Measurements from ENCODE around the gene CNIH4.

Gene CNIH4

DNA sequence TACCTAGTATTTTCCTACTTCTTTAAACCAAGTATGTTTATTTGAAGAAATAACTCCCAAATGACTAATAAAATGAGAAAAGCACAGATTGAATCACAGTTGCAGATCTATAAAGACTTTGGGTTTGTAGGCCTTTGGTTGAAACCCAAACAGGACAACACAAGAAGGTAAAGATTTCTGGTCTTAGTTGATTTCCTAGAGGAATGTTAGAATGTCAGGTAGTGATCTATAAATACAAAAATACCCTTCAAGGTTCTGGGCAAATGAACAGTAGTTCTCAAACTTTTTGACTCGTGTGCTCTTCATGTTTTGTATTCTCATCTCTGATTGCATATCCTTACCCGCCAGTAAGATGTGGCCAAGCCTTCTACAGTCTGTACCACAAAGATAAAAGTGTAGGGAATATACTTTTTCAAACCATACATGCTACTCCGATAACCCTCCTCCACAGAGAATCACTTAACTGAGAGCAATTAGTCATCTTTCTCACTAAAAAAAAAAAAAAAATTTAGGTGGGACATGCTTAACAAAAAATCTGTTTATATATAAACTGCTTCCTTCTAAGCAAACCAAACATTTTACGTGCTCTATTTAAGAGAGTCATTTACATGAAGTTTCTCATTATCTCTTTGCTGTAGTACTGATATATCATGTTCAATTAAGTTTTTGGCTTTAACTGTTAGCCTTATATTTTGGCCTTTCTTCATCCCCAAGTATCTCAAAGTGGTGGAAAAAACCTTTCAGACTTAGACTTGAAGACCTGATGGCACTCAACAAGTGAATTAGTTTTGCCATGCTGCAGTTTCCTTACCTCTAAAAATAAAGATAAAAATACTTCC is 36.0 kb downstream of the CNIH4 start:
- Histone ChIP-seq H4K5ac (ENCODE audit: low read length) (no peak overlapping the region), H3K4ac (ENCODE audit: low read depth, low read length) (no peak overlapping the region), H4K8ac (ENCODE audit: low read depth, low read length) (no peak overlapping the region), H2BK5ac (ENCODE audit: low read length) (no peak overlapping the region), H3K23ac (ENCODE audit: low read length) (no peak overlapping the region), H3K4me3 (ENCODE audit: low read length) (no peak overlapping the region), H3K79me2 (ENCODE audit: control insufficient read depth, insufficient read depth, low read length) (no peaks in the 10 kb centered on the region), H3K9ac (ENCODE audit: low read length) (no peak overlapping the region), H2BK15ac (replicated peaks; ENCODE audit: low read depth) (no peak overlapping the region), H3K18ac (ENCODE audit: low read length) (no peak overlapping the region), H3K4me1 (ENCODE audit: control insufficient read depth, low read depth, low read length) (no peaks in the 10 kb centered on the region), H3K27ac (ENCODE audit: low read depth, low read length) (no peak overlapping the region), H3K4me2 (ENCODE audit: low read length) (no peak overlapping the region), H3K79me1 (ENCODE audit: low read length) (no peaks in the 10 kb centered on the region), H3K27me3 (ENCODE audit: insufficient read depth, low read length, poor library complexity) (no peaks in the 10 kb centered on the region), H2BK120ac (ENCODE audit: low read depth, low read length) (no peak overlapping the region), H3K56ac (ENCODE audit: low read length) (no peak overlapping the region), H3K36me3 (ENCODE audit: control insufficient read depth, insufficient read depth, low read length) (peaks cover under 1% of the 10 kb centered on the region), H2AK5ac (ENCODE audit: low read length) (no peak overlapping the region)
- DNase-seq = no peak
- WGBS (ENCODE audit: extremely low coverage, insufficient coverage, low lambda C conversion rate) = no CpG with 5 or more reads among the region's 4 CpGs

DNA sequence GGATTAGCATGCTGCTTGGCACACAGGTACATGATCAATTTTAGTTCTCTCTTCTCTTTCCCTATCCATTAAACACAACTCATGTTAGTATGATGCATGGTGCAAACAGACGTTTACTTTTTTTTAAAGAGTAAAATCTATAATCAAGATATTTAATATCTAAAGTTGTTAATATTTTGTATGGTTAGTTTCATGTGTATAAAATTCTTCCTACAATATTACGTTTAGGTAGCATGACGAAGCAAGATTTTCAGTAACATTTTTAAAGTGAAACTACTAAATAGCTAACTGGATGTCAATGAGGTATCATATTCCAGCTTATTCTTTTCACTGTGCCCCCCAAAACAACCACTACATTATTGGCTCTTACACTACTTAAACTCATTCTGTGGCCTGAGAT is 36.6 kb downstream of the CNIH4 start:
- Histone ChIP-seq H2BK15ac (replicated peaks; ENCODE audit: low read depth) (no peak overlapping the region), H3K27me3 (ENCODE audit: insufficient read depth, low read length, poor library complexity) (no peaks in the 10 kb centered on the region), H4K5ac (ENCODE audit: low read length) (no peak overlapping the region), H3K79me1 (ENCODE audit: low read length) (no peaks in the 10 kb centered on the region), H3K9ac (ENCODE audit: low read length) (no peak overlapping the region), H2BK5ac (ENCODE audit: low read length) (no peak overlapping the region), H3K18ac (ENCODE audit: low read length) (no peak overlapping the region), H4K8ac (ENCODE audit: low read depth, low read length) (no peak overlapping the region), H2BK120ac (ENCODE audit: low read depth, low read length) (no peak overlapping the region), H3K23ac (ENCODE audit: low read length) (no peak overlapping the region), H3K56ac (ENCODE audit: low read length) (no peak overlapping the region), H3K4me3 (ENCODE audit: low read length) (no peak overlapping the region), H3K4ac (ENCODE audit: low read depth, low read length) (no peak overlapping the region), H3K4me2 (ENCODE audit: low read length) (no peak overlapping the region), H3K4me1 (ENCODE audit: control insufficient read depth, low read depth, low read length) (no peaks in the 10 kb centered on the region), H3K27ac (ENCODE audit: low read depth, low read length) (no peak overlapping the region), H2AK5ac (ENCODE audit: low read length) (no peak overlapping the region), H3K79me2 (ENCODE audit: control insufficient read depth, insufficient read depth, low read length) (no peaks in the 10 kb centered on the region), H3K36me3 (ENCODE audit: control insufficient read depth, insufficient read depth, low read length) (peaks cover 2% of the 10 kb centered on the region)
- no peak for DNase-seq
- WGBS (ENCODE audit: extremely low coverage, insufficient coverage, low lambda C conversion rate) = no CpG with 5 or more reads among the region's 3 CpGs

DNA sequence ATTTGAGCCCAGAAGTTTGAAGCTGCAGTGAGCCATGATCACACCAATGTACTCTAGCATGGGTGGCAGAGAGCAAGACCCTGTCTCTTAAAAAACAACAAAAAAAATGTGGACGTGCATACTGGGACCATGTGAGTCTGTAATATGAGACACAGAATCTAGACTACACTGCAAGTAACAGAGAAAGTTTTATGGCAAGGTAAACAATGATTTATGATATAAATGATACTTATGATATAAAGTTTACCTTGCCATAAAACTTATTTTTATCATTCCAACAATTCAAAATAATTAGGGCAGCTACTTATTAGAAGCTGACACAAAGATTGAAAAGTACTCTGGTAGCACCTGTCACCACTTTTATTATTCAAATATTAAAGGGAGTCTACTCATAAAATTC is 43.2 kb downstream of the CNIH4 start:
- Histone ChIP-seq H3K27ac (ENCODE audit: low read depth, low read length) (no peak overlapping the region), H2BK15ac (replicated peaks; ENCODE audit: low read depth) (no peak overlapping the region), H3K4me2 (ENCODE audit: low read length) (no peak overlapping the region), H3K56ac (ENCODE audit: low read length) (no peak overlapping the region), H3K23ac (ENCODE audit: low read length) (no peak overlapping the region), H3K79me1 (ENCODE audit: low read length) (no peaks in the 10 kb centered on the region), H3K36me3 (ENCODE audit: control insufficient read depth, insufficient read depth, low read length) (peaks cover 5% of the 10 kb centered on the region), H3K27me3 (ENCODE audit: insufficient read depth, low read length, poor library complexity) (no peaks in the 10 kb centered on the region), H2AK5ac (ENCODE audit: low read length) (no peak overlapping the region), H3K4me1 (ENCODE audit: control insufficient read depth, low read depth, low read length) (no peaks in the 10 kb centered on the region), H3K4me3 (ENCODE audit: low read length) (no peak overlapping the region), H3K79me2 (ENCODE audit: control insufficient read depth, insufficient read depth, low read length) (no peaks in the 10 kb centered on the region), H3K4ac (ENCODE audit: low read depth, low read length) (no peak overlapping the region), H4K5ac (ENCODE audit: low read length) (no peak overlapping the region), H2BK120ac (ENCODE audit: low read depth, low read length) (no peak overlapping the region), H2BK5ac (ENCODE audit: low read length) (no peak overlapping the region), H4K8ac (ENCODE audit: low read depth, low read length) (no peak overlapping the region), H3K18ac (ENCODE audit: low read length) (no peak overlapping the region), H3K9ac (ENCODE audit: low read length) (no peak overlapping the region)
- no peak for DNase-seq
- WGBS (ENCODE audit: extremely low coverage, insufficient coverage, low lambda C conversion rate) = no CpG with 5 or more reads among the region's 1 CpG

DNA sequence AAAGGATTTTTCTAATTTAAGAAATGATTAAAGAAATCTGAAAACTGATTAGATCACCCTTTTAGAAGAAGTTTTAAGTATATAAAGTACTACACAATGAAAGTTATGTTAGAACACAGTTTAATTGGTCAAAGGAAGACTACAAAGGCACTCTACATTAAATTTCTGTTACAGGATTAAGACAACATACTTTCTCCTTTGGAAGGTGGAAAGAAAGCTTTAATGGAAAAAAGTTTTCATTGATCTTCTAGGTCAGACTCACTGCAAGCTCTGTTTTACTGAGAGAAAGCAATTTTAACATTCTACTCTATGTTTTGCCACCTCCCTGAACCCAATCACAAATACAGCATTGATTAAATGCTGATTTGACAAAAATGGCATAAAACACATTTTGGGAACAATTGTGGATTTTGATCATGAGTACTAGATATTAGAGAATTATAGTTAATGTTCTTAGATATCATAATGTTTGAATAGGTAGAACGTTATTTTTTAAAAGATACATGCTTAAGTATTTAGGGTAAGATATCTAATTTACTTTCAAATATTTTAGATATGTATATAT is 45.9 kb downstream of the CNIH4 start:
- no peak overlapping the region for H3K4me3 ChIP-seq (ENCODE audit: low read length)
- no peak overlapping the region for H2BK15ac ChIP-seq (replicated peaks; ENCODE audit: low read depth)
- H3K36me3 ChIP-seq (ENCODE audit: control insufficient read depth, insufficient read depth, low read length) = peaks cover 5% of the 10 kb centered on the region
- no peak overlapping the region for H2BK5ac ChIP-seq (ENCODE audit: low read length)
- no peak overlapping the region for H3K4ac ChIP-seq (ENCODE audit: low read depth, low read length)
- H3K4me2 ChIP-seq (ENCODE audit: low read length) = no peak overlapping the region
- H3K56ac ChIP-seq (ENCODE audit: low read length) = no peak overlapping the region
- H2AK5ac ChIP-seq (ENCODE audit: low read length) = no peak overlapping the region
- no peak overlapping the region for H4K5ac ChIP-seq (ENCODE audit: low read length)
- no peak for DNase-seq
- peaks cover 2% of the 10 kb centered on the region for H3K79me1 ChIP-seq (ENCODE audit: low read length)
- H2BK120ac ChIP-seq (ENCODE audit: low read depth, low read length) = no peak overlapping the region
- H3K27me3 ChIP-seq (ENCODE audit: insufficient read depth, low read length, poor library complexity) = no peaks in the 10 kb centered on the region
- H3K4me1 ChIP-seq (ENCODE audit: control insufficient read depth, low read depth, low read length) = no peaks in the 10 kb centered on the region
- H3K27ac ChIP-seq (ENCODE audit: low read depth, low read length) = no peak overlapping the region
- no peak overlapping the region for H3K23ac ChIP-seq (ENCODE audit: low read length)
- H4K8ac ChIP-seq (ENCODE audit: low read depth, low read length) = no peak overlapping the region
- no peaks in the 10 kb centered on the region for H3K79me2 ChIP-seq (ENCODE audit: control insufficient read depth, insufficient read depth, low read length)
- no peak overlapping the region for H3K9ac ChIP-seq (ENCODE audit: low read length)
- 100% methylated on average over 1 of the region's 1 CpG for WGBS (ENCODE audit: extremely low coverage, insufficient coverage, low lambda C conversion rate)
- H3K18ac ChIP-seq (ENCODE audit: low read length) = no peak overlapping the region

DNA sequence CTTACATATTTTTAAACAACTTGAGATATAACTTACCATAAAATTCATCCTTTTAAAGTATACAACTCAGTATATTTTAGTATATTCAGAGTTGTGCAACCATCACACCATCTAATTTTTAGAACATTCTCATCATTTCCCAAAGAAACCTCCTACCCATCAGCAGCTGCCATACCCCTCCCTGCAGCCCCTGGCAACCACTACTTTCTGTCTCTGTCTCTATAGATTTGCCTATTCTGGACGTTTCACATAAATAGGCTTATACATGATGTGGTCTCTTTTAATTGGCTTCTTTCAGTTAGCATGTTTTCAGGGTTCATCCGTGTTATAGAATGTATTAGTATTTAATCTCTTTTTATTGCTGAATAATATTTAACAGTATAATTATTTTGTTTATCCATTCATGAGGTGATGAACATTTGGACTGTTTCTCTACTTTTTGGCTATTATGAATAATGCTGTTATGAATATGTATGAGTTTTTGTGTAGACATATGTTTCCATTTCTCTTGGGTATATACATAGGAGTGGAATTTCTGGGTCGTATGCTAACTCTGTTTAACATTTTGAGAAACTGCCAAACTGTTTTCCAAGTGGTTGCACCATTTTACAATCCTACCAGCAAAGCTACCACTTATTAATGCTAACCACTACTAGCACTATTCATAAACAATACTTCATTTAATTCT is 48.4 kb downstream of the CNIH4 start:
- Histone ChIP-seq H3K36me3 (ENCODE audit: control insufficient read depth, insufficient read depth, low read length) (peaks cover 3% of the 10 kb centered on the region), H3K4me1 (ENCODE audit: control insufficient read depth, low read depth, low read length) (no peaks in the 10 kb centered on the region), H2BK15ac (replicated peaks; ENCODE audit: low read depth) (no peak overlapping the region), H3K4ac (ENCODE audit: low read depth, low read length) (no peak overlapping the region), H4K5ac (ENCODE audit: low read length) (no peak overlapping the region), H3K4me2 (ENCODE audit: low read length) (no peak overlapping the region), H3K56ac (ENCODE audit: low read length) (no peak overlapping the region), H3K4me3 (ENCODE audit: low read length) (no peak overlapping the region), H3K79me1 (ENCODE audit: low read length) (peaks cover 2% of the 10 kb centered on the region), H2AK5ac (ENCODE audit: low read length) (no peak overlapping the region), H3K18ac (ENCODE audit: low read length) (no peak overlapping the region), H2BK120ac (ENCODE audit: low read depth, low read length) (no peak overlapping the region), H2BK5ac (ENCODE audit: low read length) (no peak overlapping the region), H4K8ac (ENCODE audit: low read depth, low read length) (no peak overlapping the region), H3K27ac (ENCODE audit: low read depth, low read length) (no peak overlapping the region), H3K27me3 (ENCODE audit: insufficient read depth, low read length, poor library complexity) (no peaks in the 10 kb centered on the region), H3K23ac (ENCODE audit: low read length) (no peak overlapping the region), H3K79me2 (ENCODE audit: control insufficient read depth, insufficient read depth, low read length) (no peaks in the 10 kb centered on the region), H3K9ac (ENCODE audit: low read length) (no peak overlapping the region)
- DNase-seq = no peak
- no CpG with 5 or more reads among the region's 3 CpGs for WGBS (ENCODE audit: extremely low coverage, insufficient coverage, low lambda C conversion rate)

All from mesendoderm (in vitro differentiated cells).